Measurements from ENCODE around the gene FLYWCH1. TPM values are rescaled to one million over a fixed set of nuclear protein-coding genes. Genes with fewer than 3 reads are reported as not detected.

The FLYWCH1 gene
- total and polyA plus RNA-seq, 9 of the 15 experiments (the other 6 are each of a cell fraction or from before 2014, with no cell fraction given) = 0.18 to 33.6 (median 11.3) TPM

DNA sequence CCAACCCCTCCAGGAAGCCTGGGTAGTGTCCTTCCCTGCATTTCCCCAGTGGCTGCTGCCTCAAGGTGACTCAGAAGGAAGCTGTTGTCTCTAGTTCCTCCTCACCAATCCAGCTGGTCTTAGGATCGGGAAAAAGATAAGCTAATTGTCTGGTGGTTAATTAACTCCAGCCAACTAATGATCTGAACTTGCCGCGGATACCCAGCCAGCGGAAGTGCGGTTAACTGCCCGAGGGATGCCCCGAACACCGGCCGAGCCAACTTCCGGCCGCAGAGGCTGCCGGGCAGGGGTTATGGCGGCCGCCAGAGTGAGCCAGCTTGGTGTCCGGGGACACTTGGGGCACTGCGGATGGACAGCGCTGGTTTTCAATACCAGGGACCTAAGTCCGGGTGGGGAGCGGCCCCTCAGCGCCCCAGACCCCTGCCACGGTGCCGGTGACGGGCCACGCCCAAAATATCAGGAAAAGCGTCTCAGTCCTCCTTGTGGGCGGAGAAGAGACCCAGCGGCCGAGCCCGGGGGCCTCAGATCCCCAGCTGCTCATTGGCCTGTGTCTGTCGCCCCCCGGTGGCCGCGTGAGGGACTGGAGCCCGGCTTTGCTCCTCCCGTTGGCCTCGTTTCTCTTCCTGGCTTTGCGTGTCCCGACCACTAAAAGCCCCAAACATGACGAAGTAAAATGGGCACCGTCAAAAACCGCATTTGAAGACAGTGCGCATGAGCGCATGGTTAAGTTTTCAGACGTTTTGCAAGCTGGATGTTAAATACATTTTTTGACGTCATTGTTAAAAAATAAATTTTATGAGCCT lies 43.5 kb upstream of the FLYWCH1 start (continued):
- TF ChIP-seq TBL1XR1 (IDR thresholded peaks at IDR 0.05; ENCODE audit: low read length in 2 of 2) = peak in 1 of 2 experiments; percentile 8; a peak in 1 of 4 replicates
- peak; percentile 79 for TF ChIP-seq ZKSCAN8 (CRISPR knock-in tag; IDR thresholded peaks at IDR 0.05)
- TF ChIP-seq, protein P1, sequence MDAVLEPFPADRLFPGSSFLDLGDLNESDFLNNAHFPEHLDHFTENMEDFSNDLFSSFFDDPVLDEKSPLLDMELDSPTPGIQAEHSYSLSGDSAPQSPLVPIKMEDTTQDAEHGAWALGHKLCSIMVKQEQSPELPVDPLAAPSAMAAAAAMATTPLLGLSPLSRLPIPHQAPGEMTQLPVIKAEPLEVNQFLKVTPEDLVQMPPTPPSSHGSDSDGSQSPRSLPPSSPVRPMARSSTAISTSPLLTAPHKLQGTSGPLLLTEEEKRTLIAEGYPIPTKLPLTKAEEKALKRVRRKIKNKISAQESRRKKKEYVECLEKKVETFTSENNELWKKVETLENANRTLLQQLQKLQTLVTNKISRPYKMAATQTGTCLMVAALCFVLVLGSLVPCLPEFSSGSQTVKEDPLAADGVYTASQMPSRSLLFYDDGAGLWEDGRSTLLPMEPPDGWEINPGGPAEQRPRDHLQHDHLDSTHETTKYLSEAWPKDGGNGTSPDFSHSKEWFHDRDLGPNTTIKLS (IDR thresholded peaks at IDR 0.05; ENCODE audit: borderline replicate concordance, low read depth) = peak; percentile 67; the same call in 1 of the 2 replicates
- peak; percentile 97 for TF ChIP-seq ZNF175 (CRISPR knock-in tag; IDR thresholded peaks at IDR 0.05; ENCODE audit: low read depth)
- TF ChIP-seq, protein P2, sequence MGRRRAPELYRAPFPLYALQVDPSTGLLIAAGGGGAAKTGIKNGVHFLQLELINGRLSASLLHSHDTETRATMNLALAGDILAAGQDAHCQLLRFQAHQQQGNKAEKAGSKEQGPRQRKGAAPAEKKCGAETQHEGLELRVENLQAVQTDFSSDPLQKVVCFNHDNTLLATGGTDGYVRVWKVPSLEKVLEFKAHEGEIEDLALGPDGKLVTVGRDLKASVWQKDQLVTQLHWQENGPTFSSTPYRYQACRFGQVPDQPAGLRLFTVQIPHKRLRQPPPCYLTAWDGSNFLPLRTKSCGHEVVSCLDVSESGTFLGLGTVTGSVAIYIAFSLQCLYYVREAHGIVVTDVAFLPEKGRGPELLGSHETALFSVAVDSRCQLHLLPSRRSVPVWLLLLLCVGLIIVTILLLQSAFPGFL (CRISPR knock-in tag; IDR thresholded peaks at IDR 0.05) = peak; percentile 31; the same call in 1 of the 2 replicates
- TF ChIP-seq STAT5B (CRISPR knock-in tag; IDR thresholded peaks at IDR 0.05) = no peak
- TF ChIP-seq TAF7 (tag; IDR thresholded peaks at IDR 0.05) = peak; percentile 91
- no peak for TF ChIP-seq ZNF780A (CRISPR knock-in tag; IDR thresholded peaks at IDR 0.05)
- peak; percentile 11; the same call in 1 of the 2 replicates for TF ChIP-seq MYNN (IDR thresholded peaks at IDR 0.05)
- TF ChIP-seq MYNN (CRISPR knock-in tag; IDR thresholded peaks at IDR 0.05) = no peak
- TF ChIP-seq ZNF384 (IDR thresholded peaks at IDR 0.05; ENCODE audit: low read depth, low read length) = no peak
- no peak for TF ChIP-seq U2AF1 (optimal IDR thresholded peaks at IDR 0.05; ENCODE audit: low read depth, low read length)
- TF ChIP-seq, protein P3, sequence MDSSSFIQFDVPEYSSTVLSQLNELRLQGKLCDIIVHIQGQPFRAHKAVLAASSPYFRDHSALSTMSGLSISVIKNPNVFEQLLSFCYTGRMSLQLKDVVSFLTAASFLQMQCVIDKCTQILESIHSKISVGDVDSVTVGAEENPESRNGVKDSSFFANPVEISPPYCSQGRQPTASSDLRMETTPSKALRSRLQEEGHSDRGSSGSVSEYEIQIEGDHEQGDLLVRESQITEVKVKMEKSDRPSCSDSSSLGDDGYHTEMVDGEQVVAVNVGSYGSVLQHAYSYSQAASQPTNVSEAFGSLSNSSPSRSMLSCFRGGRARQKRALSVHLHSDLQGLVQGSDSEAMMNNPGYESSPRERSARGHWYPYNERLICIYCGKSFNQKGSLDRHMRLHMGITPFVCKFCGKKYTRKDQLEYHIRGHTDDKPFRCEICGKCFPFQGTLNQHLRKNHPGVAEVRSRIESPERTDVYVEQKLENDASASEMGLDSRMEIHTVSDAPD (CRISPR knock-in tag; IDR thresholded peaks at IDR 0.05) = no peak
- no peak for TF ChIP-seq ZNF224 (CRISPR knock-in tag; IDR thresholded peaks at IDR 0.05)
- TF ChIP-seq, protein P4, sequence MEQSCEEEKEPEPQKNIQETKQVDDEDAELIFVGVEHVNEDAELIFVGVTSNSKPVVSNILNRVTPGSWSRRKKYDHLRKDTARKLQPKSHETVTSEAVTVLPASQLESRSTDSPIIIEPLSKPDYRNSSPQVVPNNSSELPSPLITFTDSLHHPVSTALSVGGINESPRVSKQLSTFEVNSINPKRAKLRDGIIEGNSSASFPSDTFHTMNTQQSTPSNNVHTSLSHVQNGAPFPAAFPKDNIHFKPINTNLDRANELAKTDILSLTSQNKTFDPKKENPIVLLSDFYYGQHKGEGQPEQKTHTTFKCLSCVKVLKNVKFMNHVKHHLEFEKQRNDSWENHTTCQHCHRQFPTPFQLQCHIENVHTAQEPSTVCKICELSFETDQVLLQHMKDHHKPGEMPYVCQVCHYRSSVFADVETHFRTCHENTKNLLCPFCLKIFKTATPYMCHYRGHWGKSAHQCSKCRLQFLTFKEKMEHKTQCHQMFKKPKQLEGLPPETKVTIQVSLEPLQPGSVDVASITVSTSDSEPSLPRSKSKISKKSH (CRISPR knock-in tag; IDR thresholded peaks at IDR 0.05) = 0 out of 2 replicates have a peak, but pooled peaks have one; percentile 20
- TF ChIP-seq, protein P5, sequence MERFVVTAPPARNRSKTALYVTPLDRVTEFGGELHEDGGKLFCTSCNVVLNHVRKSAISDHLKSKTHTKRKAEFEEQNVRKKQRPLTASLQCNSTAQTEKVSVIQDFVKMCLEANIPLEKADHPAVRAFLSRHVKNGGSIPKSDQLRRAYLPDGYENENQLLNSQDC (CRISPR knock-in tag; IDR thresholded peaks at IDR 0.05) = no peak; the same call in 1 of the 2 replicates
- TF ChIP-seq NR2C2 (CRISPR knock-in tag; IDR thresholded peaks at IDR 0.05) = no peak
- TF ChIP-seq NR2C2 (tag; IDR thresholded peaks at IDR 0.05) = peak; percentile 93
- no peak for TF ChIP-seq THRAP3 (IDR thresholded peaks at IDR 0.05; ENCODE audit: borderline replicate concordance)
- peak; percentile 94 for TF ChIP-seq PHF8 (IDR thresholded peaks at IDR 0.05; ENCODE audit: borderline replicate concordance, low read length)
- no peak for TF ChIP-seq ZNF507 (tag; conservative IDR thresholded peaks at IDR 0.05)
- TF ChIP-seq, protein P6, sequence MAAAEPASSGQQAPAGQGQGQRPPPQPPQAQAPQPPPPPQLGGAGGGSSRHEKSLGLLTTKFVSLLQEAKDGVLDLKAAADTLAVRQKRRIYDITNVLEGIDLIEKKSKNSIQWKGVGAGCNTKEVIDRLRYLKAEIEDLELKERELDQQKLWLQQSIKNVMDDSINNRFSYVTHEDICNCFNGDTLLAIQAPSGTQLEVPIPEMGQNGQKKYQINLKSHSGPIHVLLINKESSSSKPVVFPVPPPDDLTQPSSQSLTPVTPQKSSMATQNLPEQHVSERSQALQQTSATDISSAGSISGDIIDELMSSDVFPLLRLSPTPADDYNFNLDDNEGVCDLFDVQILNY (CRISPR knock-in tag; IDR thresholded peaks at IDR 0.05) = no peak

All from K562 (cell line).